ENCODE measurements around the gene SPATA12.
A peak's percentile ranks its signal among the peaks of the same experiment; 100 is the strongest.
"Not testable (repeated sequence)": the region's sequence is repeated elsewhere in the genome, so short reads cannot be mapped to it uniquely, and the experiment has no call there.

SPATA12 gene

DNA sequence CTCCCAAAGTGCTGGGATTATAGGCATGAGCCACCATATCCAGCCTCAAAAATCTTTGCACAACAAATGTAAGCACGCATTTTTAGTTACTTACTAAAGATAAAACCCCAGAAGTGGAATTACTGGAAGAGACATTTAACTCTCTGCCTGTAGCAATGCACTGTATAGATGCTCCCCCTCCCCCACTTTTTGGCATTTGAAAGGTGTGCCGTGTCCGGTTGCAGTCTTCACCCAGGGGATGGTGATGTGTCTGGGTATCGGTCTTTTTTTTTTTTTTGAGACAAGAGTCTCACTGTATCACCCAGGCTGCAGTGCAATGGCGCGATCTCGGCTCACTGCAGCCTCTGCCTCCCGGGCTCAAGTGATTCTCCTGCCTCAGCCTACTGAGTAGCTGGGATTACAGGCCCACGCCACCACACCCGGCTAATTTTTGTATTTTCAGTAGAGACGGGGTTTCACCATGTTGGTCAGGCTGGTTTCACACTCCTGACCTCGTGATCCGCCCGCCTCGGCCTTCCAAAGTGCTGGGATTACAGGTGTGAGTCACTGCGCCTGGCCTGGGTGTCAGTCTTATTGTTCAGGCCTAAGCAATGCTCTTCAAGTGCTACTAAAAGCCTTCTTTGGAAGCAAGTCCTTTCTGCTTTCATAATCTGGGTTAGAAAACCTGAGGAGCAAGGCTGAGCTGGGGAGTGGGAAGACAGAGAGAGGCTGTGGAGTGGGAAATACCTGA lies 23.0 kb downstream of the SPATA12 start:
- not testable (repeated sequence) for DNase-seq (ENCODE audit: low read depth in 3 of 3)

DNA sequence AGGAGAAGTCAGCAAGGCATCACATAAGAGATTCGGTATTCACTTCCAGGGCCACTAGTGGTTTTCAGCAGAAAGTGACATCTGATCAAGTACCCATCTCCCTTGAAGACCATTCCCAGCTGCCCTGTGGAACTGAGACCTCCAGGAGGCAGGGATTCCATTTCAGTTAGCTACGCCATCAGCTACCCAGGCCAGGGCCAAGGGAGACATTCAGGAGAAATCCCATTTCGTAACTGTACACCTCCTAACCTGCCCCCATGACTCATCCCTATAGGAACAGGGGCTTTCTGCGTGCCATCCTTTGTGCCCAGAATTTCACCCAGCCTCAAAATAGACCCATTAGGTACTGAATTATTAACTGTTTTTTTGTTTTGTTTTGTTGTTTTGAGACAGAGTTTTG lies 24.7 kb downstream of the SPATA12 start:
- no peak for DNase-seq (ENCODE audit: low read depth in 3 of 3)

DNA sequence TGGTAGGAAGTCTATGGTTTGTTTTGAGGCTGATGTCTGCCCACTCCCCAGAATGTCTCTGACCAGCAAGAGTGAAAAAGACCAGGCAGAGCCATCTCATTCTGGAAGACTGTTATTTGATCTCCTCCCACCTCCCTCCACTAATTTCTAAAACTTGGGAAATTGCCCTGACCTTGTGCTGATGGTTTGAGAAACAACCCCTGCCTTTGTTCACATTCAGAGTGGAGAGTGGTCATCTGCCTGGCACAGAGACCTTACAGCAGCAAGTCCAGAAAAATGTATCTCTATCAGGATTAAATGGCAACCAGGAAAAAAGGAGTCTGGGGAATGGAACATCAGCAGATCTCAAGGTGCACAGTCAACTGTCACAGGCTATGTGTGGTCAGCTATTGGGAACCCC lies 25.7 kb downstream of the SPATA12 start:
- no peak for DNase-seq (ENCODE audit: low read depth in 3 of 3)

DNA sequence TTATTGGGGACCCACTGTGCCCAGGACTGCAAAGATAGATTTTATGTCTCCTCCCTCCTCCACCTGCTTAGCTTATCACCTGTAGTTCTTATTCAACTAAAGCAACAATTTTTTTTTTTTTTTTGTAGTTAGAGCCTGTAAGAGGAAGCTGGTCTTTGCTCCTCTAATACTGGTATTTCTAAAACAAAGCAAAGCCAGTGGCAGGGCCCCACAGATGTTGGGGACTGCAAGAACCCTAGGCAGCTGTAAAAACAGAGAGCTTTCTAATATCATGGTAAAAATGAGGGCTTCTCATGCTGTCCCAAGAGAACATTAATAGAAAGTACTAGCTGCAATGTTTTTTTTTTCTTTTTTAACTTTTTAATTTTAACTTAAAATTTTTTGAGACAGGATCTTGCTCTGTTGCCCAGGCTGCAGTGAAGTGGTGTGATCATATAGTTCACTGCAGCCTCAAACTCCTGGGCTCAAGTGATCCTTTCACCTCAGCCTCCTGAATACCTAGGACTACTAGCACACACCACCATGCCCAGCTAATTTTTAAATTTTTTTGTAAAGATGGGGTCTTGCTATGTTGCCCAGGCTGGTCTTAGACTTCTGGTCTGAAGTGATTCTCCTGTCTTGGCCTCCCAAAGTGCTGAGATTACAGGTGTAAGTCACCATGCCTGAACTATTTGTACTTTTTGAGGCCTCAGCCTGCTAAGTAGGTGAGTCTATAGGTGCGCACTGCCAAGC lies 27.1 kb downstream of the SPATA12 start:
- no peak for DNase-seq (ENCODE audit: low read depth in 3 of 3)

DNA sequence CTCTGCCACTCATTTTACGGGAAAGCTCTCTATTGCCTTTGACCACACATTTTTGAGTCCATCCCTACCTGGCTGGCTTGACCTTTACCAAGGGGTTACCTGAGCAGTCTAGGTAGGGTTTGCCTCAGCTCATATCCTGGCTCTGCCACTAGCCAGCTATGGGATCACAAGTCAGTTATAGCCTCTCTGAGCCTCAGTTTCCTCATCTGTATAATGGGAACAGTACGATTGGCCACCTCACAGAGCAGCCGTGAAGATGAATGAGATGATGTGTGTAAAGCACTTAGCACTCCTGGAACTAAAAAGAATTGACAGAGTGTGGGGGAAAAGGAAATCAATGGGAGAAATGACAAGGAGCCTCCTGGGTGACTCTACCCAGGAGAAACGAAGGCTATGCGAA lies 28.0 kb downstream of the SPATA12 start:
- DNase-seq (ENCODE audit: low read depth in 3 of 3): no peak

DNA sequence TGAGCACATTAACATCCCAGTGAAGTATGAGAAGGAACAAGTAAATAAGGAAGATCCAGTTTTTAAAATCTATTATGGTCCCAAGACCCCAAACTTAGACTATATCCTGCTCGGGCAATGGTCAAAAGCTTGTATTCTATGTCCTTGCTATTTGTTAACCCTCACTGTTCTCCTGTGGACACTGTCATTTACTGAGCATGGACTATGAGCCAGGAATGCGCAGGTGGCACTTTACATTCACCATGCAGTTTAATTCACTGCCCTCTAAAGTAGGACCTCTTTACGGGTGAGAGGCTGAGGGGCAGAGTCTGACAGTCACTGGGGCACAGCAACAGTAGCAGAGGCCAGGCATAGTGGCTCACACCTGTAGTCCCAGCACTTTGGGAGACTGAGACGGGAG lies 28.6 kb downstream of the SPATA12 start:
- no peak for DNase-seq (ENCODE audit: low read depth in 3 of 3)

DNA sequence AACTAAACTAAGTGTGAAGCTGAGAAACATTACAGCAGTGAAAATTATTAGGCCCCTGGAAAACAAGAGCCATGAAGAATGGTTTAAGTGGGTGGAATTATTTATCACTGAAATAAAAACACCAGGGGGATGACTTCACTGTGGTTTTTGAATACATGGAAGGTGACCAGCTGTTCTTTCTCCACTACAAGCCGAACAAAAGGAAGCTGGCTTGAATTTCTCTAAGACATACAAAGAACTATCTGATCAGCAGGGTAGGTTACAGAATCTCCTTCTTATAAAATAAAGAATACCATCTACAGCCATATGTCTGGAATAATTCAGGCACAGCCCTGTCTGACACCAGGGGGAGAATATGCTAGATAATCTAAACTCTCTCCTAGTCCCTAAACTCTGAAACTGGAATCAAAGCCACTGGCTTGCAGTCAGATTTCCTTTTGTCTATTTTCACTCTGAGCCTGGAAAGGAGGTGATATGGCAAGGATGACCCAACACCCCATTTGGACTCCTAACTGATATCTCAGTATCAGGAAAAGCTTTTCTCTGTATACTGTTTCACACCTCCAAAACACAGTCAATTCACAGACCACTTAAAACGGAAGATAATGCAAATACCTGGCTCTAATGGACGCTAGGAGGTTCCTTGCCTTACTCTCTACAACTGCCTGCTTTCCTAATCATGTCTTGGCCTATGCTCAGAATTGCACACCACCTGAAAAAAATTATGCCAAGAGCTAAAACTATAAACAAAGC lies 31.2 kb downstream of the SPATA12 start:
- DNase-seq (ENCODE audit: low read depth in 3 of 3): no peak

DNA sequence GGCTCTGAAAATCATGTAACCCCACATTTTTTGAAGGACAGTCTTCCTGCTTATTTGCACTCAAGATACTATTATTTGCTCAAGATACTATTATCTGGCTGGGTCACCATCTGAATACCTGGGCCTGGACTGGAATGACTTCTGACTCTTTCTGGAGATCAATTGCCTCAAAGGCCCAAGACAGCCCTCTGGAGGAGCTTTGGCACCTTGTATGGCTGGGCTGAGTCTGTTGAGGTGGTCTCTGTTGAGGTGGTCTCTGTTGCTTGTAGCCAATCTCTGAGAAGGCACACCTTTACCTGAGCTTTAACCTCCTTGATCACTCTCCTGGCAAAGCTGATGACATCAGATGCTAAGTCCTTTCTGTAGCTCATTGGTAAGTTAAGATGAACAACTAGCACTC lies 33.0 kb downstream of the SPATA12 start:
- no peak for DNase-seq (ENCODE audit: low read depth in 3 of 3)

DNA sequence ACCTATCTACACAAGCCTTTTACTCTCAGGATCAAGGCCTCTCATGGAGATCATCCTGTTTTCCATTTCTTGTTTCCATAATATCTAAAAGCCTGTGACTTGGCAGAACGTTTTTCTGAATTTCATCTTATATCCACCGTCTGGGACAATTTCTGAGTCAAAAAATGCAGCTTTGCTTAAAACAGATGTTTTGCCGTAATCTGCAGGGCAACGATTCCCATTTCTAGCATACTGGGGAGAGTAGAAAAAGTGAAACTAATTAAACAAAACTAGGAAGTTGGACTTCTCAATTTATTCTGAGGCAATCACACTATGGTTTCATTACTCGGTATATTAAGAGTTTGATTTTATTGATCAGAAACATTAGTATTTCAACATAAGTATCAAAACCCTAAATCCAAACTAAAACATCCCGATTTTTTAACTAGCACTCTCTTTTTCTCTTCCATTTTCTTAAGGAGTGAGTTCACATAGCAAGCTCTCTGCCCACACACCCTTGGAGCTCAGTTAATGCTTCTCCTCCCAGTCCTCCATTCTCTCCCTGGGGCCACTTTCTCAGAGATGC lies 33.6 kb downstream of the SPATA12 start:
- no peak for DNase-seq (ENCODE audit: low read depth in 3 of 3)

DNA sequence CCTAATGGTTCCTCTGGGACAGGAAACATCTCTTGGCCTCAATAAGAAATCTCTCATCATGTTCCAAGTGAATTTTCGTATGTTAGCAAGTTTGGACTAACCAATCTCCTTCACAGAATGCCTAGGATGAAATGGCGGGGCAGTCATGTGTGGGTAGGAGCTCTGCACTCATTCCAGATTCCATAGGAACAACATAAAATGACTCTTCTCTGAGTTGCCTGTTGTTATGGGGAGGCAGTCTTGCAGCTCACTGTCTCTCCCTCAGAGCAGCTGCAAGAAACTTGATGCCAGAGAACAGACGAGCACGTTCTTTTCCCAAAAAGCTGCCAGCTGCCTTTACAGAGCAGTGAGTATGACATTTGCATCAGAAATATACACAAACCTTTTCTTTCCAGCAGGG lies 34.1 kb downstream of the SPATA12 start:
- DNase-seq (ENCODE audit: low read depth in 3 of 3): no peak

DNA sequence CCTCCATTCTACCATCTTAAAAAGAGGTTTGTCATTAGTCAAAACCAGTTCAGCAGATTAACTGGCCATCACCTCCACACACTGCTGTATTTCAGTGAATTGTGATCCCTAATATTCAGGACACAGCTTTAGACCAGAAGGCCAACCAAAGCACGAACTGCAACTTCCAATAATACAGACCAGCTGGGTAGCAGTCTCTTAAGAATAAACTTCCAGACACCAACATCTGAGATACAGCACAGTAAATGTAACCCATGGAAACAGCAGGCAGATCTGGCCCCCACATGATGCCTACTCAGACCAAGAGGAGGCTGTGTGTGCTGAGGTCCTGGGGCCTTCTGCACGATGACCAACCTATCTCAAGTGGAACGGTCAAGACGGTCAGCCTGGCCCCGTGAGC lies 34.9 kb downstream of the SPATA12 start:
- no peak for DNase-seq (ENCODE audit: low read depth in 3 of 3)

DNA sequence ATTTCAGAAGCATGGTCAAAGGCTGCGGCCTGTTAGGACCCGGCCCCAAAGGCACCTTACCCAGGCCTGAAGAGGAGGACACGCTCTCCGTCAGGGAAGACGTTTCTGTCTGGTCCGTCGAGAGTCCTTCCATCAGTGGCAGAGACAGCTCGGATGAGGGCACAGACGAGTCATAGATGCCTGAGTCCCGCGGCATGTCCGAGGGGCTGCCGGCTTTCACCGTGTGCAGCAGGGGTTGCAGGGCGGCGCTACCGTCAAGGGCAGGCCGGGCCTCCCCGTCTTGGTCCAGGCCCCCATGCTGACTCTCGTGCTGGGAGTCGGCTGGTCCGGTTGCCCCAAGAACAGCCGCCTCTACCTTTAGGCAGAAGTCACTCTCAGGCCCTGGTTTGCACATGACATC lies 37.1 kb downstream of the SPATA12 start:
- DNase-seq (ENCODE audit: low read depth in 3 of 3): no peak

DNA sequence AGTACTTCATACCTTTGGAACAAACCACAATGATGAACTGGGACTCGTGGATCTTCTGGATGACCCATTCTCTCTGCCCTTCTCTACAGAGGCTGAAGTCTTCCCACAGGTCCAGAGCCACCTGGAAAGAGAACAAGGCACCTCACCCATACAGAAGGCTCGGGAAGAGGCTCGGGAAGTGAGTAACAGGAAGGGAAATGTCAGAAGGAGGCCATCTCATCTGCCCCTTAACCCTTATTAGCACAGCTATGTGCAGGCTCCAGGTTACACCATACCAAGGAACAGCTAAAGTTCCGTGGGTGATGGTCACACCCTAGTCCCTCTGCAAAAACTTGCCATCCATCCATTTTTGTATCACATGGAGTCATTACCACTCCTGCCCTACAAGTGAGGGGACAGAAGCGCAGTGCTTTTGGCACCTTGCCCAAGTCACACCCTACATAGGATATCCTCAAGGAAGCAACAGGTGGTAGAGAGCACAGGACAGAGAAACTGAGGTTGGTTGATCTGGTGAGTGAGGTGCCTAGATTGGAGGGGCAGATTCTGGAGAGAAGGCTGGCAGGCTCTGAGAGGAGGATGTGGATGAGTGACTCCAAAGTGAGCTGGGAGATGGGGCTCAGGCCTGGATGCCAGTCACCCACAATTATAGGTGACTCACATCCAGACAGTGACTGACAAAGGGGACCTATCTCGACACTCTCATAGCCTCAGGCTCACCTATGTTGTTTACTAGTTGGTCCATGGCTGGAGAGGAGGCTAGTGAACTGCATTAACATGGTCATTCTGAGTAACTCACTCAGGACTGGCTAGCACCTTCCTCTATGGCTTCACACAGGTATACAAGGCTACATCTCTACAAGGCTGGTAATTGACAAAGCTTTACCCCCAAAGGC lies 38.2 kb downstream of the SPATA12 start:
- DNase-seq (ENCODE audit: low read depth in 3 of 3): no peak

DNA sequence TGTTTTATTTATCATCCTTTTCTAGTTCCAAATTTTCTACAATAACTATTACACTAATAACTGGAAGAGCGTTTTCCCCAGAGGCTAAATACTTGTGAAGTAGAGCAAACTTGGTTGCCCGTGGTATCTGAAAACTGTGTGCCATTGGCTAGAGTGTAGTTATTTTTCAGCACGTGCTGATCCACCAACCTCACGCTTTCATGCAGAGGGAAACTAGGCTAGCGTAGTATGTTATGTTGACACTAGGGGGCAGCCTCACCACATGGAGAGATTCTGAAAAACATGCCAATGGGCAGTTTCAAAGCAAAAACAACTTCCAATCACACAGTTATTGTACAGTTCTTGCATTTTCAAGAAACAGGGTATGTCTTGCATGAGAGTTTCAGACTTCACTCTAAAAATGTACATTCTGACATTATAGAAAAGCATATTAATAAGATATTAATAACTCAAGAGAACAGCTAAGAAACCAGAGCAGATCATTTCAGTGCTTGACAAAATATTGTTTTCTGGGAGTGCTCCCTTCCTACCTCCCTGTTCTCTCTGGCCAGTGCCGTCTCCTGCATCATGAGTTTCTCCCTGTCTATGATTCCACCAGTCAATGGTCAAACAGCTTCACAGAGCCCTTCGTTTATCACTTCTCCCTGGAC lies 39.7 kb downstream of the SPATA12 start:
- DNase-seq (ENCODE audit: low read depth in 3 of 3): peak; percentile 23 to 55 (median 50)

DNA sequence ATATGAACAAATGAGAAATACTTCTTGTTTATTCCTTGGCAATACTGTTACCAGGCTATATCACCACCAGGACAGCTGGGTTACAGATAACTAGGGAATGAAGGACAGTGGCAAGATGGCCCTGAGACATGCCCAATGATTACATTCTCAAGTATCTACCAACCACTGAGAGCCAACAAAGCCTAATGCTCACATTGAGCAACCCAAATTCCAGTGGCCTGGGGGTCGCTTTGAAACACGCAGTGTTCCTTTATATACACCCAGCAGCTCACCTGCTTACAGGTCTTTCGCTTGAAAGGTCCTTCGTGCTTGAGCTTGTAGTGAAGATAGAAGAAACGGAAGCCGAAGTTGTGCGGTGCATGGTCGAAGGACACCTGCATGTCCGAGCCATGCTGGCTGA lies 45.1 kb downstream of the SPATA12 start:
- DNase-seq (ENCODE audit: low read depth in 3 of 3): no peak

DNA sequence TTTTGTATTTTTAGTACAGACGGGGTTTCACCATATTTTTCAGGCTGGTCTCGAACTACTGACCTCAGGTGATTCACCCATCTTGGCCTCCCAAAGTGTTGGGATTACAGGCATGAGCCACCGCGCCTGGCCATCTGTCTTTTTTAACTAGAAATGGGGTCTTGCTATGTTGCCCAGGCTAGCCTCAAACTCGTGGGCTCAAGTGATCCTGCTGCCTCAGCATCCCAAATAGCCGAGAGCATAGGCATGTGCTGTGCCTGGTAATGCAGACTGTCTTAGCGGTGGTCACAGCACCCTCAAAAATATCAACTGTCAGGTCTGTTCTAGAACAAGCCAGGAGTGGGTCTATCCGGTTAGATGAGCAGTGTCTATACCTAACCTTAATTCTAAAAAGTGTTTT lies 48.2 kb downstream of the SPATA12 start:
- no peak for DNase-seq (ENCODE audit: low read depth in 3 of 3)

DNA sequence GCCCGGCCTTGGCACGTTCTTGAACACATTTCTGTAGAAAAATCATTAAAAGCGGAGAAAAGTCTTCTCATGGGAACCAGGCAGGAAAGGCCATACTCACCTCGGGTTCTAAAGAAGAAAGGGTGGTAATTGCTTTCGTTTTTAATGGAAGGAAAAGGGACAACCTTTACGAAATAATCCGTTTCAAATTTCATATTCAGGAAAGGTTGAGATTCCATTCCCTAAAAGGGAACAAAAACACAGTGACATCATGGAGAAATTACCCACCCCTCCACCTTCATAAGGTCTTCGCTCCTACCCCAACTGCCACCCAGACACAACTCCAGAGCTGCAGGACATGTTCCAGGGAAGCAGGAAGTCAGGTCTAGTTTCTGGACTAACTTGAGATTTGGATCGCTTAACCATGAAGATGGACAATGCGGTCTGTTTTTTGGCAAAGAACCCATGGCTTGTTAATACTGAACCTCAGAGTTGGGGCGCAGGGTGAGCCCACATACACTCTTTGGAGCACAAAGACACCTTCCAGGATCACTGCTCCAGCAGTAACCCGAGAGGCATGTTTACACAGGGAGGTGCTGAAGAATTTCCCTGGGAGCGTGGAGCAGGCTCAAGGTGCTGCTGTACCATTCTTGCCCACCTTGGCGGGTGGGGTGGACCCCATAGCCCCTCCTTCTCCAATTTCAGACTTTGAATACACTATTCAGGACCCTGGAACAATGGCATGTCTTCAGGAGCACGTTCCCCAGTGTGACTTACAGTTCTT lies 49.2 kb downstream of the SPATA12 start:
- no peak for DNase-seq (ENCODE audit: low read depth in 3 of 3)

DNA sequence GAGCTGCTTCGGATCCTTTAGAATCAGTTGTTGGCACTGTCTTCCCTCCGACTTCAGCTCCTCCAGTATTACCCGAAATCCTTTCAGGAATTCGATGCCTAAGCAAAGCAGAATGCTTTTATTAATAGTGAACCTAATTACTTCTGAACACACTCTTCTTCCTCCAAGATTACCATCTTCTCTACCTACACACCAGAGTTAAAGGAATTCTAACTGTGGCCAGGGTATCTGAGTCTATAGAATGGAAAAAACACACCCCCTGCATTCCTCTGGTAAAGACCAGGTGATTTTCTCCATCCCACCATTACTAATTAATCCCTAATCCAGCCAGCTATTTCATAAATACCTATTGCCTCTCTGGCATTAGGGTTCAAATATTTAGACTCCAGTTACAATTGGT lies 49.8 kb downstream of the SPATA12 start:
- DNase-seq (ENCODE audit: low read depth in 3 of 3): no peak

DNA sequence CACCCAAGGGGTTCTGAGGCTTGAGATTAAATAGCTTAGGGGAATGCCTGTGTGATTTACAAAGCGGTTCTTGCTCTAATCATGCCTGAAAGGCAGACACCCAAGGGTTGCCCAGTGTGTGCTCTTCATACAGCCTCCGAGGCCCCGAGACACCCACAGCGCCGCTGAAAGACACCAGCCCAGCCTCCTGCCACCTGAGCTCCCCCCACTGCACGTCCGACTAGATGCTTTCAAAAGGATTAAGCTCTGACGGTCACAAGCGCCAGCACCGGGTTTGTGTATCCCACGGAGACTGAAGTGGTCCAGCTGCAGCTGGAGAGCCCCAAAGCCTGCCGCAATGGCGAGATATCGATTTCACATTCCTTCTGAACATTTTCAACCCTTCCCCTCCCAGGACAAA lies 50.3 kb downstream of the SPATA12 start:
- no peak for DNase-seq (ENCODE audit: low read depth in 3 of 3)

DNA sequence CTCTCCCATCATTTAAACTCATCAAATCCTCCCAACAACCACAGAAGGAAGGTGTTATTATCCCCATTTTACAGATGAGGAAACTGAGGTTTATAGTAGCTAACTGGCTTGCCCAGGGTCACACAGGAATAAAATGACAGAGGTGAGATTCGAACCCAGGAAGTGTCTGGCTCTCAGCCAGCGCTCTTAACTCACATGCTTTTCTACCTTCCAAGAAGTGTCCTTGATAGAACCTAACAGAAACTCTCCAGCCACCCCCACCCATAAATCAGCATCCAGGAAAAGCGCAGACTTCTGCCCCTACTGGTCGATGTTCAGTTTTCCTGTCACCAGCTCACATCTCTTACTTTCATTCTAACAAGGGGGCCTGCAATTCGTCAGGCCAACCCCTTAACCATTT lies 51.7 kb downstream of the SPATA12 start:
- DNase-seq (ENCODE audit: low read depth in 3 of 3): no peak

Data from stimulated activated CD4-positive, alpha-beta T cell treated with anti-CD3 and anti-CD28 coated beads, TNF-alpha, amount 100 ng/mL, for 48 hours (primary cell).